ENCODE results near the gene NMNAT3.
A peak's percentile ranks its signal among the peaks of the same experiment; 100 is the strongest.

The NMNAT3 gene

GRCh38 chr3:139677388-139678155 lies at the start of gene NMNAT3:
Gene NMNAT3 (minus strand): TSS chr3:139677972. CDS start chr3:139627724, 50,248 bp downstream.
- peaks cover 11% of the 10 kb centered on the region for H3K27me3 Mint-ChIP-seq
- H3K9me3 Mint-ChIP-seq: no peaks in the 10 kb centered on the region
- no peak within 1 kb of the TSS for H3K27ac Mint-ChIP-seq
- H3K36me3 Mint-ChIP-seq (ENCODE audit: low read depth): no peaks in the 10 kb centered on the region
- ATAC-seq (peak; percentile 97), DNase-seq (peak; percentile 85)
- peaks cover 11% of the 10 kb centered on the region for H3K4me1 Mint-ChIP-seq
- peak within 1 kb of the TSS; percentile 78 for H3K4me3 Mint-ChIP-seq

DNA sequence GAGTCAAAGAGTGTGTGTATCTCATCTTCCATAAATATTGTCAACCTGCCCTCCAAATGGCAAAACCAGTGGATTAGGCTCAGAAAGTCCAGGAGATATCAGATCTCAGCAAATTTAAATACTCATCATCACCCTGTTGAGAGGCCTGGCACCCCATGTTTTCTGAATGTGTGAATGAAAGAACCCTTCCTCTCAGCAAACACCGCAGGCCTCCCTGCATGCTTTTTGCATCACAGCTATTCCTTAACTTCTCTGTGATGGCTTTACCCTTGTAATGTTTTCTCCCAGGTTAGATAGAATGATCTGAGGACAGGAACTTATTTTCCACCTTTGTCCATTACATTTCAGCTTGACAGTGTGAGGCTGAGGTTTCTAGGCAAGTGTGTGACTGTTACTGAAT lies 43.6 kb upstream of the NMNAT3 start:
- ATAC-seq: no peak
- H3K4me3 Mint-ChIP-seq: no peak overlapping the region
- H3K9me3 Mint-ChIP-seq: no peaks in the 10 kb centered on the region
- DNase-seq: no peak
- H3K4me1 Mint-ChIP-seq: no peaks in the 10 kb centered on the region
- no peak overlapping the region for H3K27ac Mint-ChIP-seq
- H3K27me3 Mint-ChIP-seq: peaks cover 4% of the 10 kb centered on the region
- no peaks in the 10 kb centered on the region for H3K36me3 Mint-ChIP-seq (ENCODE audit: low read depth)

DNA sequence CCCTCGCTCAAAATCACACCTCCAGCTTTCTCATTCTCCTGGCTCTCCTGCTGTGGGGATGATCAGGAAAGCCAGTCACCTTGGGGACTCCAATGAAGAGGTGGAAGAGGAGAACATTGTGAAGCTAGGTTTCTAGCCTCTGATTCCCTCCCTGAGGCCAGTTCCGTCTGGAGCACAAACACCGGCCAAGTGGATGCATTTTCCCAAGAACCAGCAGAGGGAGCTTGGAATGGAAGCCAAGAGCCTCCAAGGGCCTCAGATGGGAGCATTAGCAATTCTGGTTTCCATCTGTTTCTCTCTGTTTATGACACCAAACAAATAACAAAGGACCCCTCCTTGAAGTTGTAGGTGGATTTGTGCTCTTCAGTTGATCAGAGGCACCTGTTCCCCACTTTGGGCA lies 40.6 kb upstream of the NMNAT3 start:
- no peak for ATAC-seq
- Mint-ChIP-seq H3K27me3 (peaks cover 6% of the 10 kb centered on the region), H3K36me3 (ENCODE audit: low read depth) (no peaks in the 10 kb centered on the region)

GRCh38 chr3:139716908-139717485 lies 39.2 kb upstream of the NMNAT3 start:
- Mint-ChIP-seq H3K36me3 (ENCODE audit: low read depth) (no peaks in the 10 kb centered on the region), H3K9me3 (no peaks in the 10 kb centered on the region), H3K4me3 (no peak overlapping the region), H3K4me1 (no peaks in the 10 kb centered on the region), H3K27me3 (peaks cover 2% of the 10 kb centered on the region), H3K27ac (no peak overlapping the region)
- no peak for ATAC-seq
- no peak for DNase-seq

More for the DNA sequence above, 40.6 kb upstream of the NMNAT3 start:
- H3K4me3 Mint-ChIP-seq: no peak overlapping the region
- DNase-seq: no peak
- no peaks in the 10 kb centered on the region for H3K4me1 Mint-ChIP-seq
- no peaks in the 10 kb centered on the region for H3K9me3 Mint-ChIP-seq
- H3K27ac Mint-ChIP-seq: no peak overlapping the region

DNA sequence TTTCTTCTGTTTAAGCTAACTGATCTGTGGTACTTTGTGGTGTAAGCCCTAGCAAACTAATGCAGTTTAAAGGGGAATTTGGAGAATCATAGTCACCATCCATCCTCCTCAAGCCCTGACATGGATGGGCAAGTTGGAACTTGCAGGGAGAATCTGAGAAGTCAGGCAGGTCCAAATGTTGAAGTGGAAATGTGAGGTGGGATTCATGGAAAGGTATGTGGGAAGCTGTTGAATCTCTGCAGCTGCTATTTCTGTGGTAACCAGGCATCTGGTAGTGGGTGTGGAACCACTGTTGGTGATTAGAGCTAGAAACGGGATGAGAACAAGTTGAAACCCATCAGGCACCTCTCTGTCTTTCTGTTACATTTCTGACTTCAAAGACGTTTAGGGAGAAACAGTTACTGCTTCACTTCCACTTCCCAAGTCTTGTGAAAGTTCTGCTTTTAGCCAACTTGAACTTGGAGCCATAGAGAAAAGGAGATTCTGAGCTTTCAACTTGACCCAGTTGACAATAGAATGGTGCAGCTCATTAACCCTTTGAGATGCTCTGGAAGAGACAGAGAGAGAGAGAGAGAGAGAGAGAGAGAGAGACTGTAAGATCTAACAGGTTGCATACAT lies 38.1 kb upstream of the NMNAT3 start:
- no peak overlapping the region for H3K4me3 Mint-ChIP-seq
- no peaks in the 10 kb centered on the region for H3K9me3 Mint-ChIP-seq
- no peak overlapping the region for H3K27ac Mint-ChIP-seq
- H3K27me3 Mint-ChIP-seq: peaks cover 2% of the 10 kb centered on the region
- no peaks in the 10 kb centered on the region for H3K4me1 Mint-ChIP-seq
- DNase-seq: no peak
- H3K36me3 Mint-ChIP-seq (ENCODE audit: low read depth): no peaks in the 10 kb centered on the region
- ATAC-seq: no peak

DNA sequence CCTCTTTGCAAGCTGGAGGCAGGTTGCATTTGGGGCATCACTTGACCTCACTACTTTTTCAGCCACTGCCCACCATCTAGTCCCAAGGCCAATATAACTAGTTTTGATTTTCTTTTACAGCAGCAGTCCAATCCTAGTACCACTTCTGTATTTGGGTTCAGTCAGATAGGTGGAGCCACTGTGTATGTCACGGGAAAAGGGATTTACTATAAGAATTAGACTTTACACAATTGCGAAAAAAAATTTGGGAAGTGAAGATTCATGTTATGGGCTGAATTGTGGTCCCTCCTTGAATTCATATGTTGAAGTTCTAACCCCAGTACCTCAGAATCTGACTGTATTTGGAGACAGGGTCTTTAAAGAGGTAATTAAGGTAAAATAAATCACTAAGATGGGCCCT lies 37.4 kb upstream of the NMNAT3 start:
- Mint-ChIP-seq H3K36me3 (ENCODE audit: low read depth) (no peaks in the 10 kb centered on the region), H3K4me1 (no peaks in the 10 kb centered on the region), H3K4me3 (no peak overlapping the region), H3K9me3 (no peaks in the 10 kb centered on the region), H3K27ac (no peak overlapping the region), H3K27me3 (peaks cover 2% of the 10 kb centered on the region)
- ATAC-seq: no peak
- no peak for DNase-seq

GRCh38 chr3:139710212-139710611 lies 32.4 kb upstream of the NMNAT3 start:
- Mint-ChIP-seq H3K27ac (no peak overlapping the region), H3K36me3 (ENCODE audit: low read depth) (no peaks in the 10 kb centered on the region), H3K4me3 (no peak overlapping the region), H3K27me3 (peaks cover 5% of the 10 kb centered on the region), H3K9me3 (no peaks in the 10 kb centered on the region), H3K4me1 (no peaks in the 10 kb centered on the region)
- ATAC-seq (no peak), DNase-seq (no peak)

GRCh38 chr3:139705631-139706030 lies 27.9 kb upstream of the NMNAT3 start:
- Mint-ChIP-seq H3K36me3 (ENCODE audit: low read depth) (no peaks in the 10 kb centered on the region), H3K9me3 (no peaks in the 10 kb centered on the region), H3K4me3 (no peak overlapping the region), H3K4me1 (no peaks in the 10 kb centered on the region), H3K27me3 (peaks cover 12% of the 10 kb centered on the region), H3K27ac (no peak overlapping the region)
- ATAC-seq (no peak), DNase-seq (no peak)

- DNase-seq: no peak
- Mint-ChIP-seq H3K27ac (no peak overlapping the region), H3K9me3 (no peaks in the 10 kb centered on the region), H3K4me3 (no peak overlapping the region), H3K4me1 (no peaks in the 10 kb centered on the region), H3K36me3 (ENCODE audit: low read depth) (no peaks in the 10 kb centered on the region), H3K27me3 (peaks cover 6% of the 10 kb centered on the region)
- ATAC-seq: no peak
These were observed 18.5 kb upstream of the NMNAT3 start for GRCh38 chr3:139696314-139696604.

DNA sequence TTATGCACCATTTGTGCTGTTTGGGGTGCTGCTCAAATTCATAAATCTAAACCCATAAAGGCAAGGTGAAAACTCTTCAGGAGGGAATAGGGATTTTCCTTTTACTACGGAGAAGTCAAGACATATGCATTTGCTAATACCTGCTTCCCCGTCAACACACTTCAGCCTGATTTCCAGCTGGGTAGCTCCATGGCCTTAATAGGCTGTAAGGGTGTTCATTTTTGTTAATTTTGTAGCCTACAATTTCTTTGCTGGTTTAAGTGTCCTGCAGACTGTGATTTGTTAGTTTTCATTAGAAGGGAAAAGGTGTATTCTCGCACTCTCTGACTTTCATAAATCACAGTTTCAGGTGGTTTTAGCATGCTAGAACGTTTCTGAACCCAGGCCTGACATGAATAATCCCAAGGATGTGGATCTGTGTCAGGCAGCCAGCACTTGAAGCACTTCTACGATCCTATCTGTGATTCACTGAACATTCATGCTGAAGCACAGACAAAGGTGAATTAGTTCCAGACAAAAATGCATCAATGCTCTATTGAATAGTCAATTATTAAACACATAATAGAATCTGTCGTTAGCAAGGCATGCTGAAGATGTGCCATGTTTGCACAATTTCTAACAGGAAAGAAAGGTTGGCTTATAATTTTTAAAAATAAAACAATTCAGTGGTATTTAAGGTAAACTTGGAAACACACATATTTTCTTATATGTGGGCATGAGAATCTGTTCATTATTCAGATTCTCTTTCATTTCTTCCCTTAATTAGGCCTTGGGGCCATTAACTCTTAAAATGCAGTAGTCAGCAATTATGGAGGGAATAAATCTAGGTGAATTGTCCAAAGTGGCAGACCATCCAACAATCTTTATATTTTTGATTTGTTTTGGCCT lies 17.9 kb upstream of the NMNAT3 start:
- no peaks in the 10 kb centered on the region for H3K4me1 Mint-ChIP-seq
- no peak for ATAC-seq

GRCh38 chr3:139695007-139695406 lies 17.2 kb upstream of the NMNAT3 start:
- no peaks in the 10 kb centered on the region for H3K9me3 Mint-ChIP-seq
- ATAC-seq (no peak), DNase-seq (no peak)
- H3K27ac Mint-ChIP-seq: no peak overlapping the region
- no peak overlapping the region for H3K4me3 Mint-ChIP-seq
- H3K27me3 Mint-ChIP-seq: peaks cover 6% of the 10 kb centered on the region
- no peaks in the 10 kb centered on the region for H3K4me1 Mint-ChIP-seq
- no peaks in the 10 kb centered on the region for H3K36me3 Mint-ChIP-seq (ENCODE audit: low read depth)

More for the DNA sequence above, 17.9 kb upstream of the NMNAT3 start:
- Mint-ChIP-seq H3K4me3 (no peak overlapping the region), H3K36me3 (ENCODE audit: low read depth) (no peaks in the 10 kb centered on the region), H3K9me3 (no peaks in the 10 kb centered on the region), H3K27me3 (peaks cover 6% of the 10 kb centered on the region), H3K27ac (no peak overlapping the region)
- no peak for DNase-seq

DNA sequence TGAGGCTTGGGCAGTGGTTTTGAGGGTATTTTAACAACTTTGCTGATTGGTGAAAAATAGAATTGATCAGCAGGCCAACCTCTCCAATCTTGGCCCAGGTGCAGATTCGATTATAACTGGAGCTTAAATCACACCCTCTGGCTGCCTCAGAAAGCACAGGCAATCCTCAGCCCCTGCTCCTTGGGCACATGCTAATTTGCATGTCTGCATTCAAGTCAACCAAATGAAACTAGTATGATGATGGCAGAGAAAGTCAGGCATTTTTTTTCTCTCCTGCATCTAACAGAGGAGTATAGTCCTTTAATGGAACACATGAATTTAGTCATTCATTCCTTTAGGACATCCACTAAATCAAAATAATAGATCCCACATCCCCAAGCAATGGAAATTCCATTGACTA lies 16.8 kb upstream of the NMNAT3 start:
- Mint-ChIP-seq H3K4me1 (no peaks in the 10 kb centered on the region), H3K27me3 (peaks cover 6% of the 10 kb centered on the region), H3K4me3 (no peak overlapping the region), H3K36me3 (ENCODE audit: low read depth) (no peaks in the 10 kb centered on the region), H3K9me3 (no peaks in the 10 kb centered on the region), H3K27ac (no peak overlapping the region)
- DNase-seq (no peak), ATAC-seq (no peak)

- no peaks in the 10 kb centered on the region for H3K9me3 Mint-ChIP-seq
- no peak for DNase-seq
- H3K4me1 Mint-ChIP-seq: no peaks in the 10 kb centered on the region
- no peak for ATAC-seq
- H3K4me3 Mint-ChIP-seq: no peak overlapping the region
- H3K27me3 Mint-ChIP-seq: peaks cover 6% of the 10 kb centered on the region
- H3K36me3 Mint-ChIP-seq (ENCODE audit: low read depth): no peaks in the 10 kb centered on the region
- no peak overlapping the region for H3K27ac Mint-ChIP-seq
These were observed 13.8 kb upstream of the NMNAT3 start for GRCh38 chr3:139691619-139692018.

DNA sequence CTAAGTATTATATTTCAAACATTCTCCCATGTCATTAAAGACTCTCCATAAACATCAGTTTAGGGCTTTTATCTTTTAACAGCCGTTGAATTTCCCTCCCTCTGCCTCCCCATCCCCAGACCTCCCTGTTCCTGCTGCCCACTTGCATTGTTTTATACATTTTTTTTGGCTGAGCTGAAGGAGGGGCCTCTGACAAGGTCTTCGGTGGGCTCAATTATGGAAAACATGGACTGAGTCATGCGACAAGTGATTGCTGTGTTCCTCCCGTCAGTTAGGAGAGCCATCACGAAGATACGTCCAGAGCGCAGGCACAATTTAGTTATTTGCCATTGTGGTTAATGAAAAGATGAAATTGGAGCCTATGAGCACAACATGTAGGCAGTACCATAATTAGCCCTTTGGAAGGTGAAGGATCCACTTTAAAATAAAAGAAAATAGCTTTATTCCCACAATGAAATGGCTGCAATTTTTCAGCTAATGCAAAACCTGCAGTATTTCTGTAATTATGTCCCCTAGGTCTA lies 12.0 kb upstream of the NMNAT3 start:
- Mint-ChIP-seq H3K27ac (no peak overlapping the region), H3K4me3 (no peak overlapping the region), H3K27me3 (peaks cover 6% of the 10 kb centered on the region), H3K9me3 (no peaks in the 10 kb centered on the region), H3K4me1 (no peaks in the 10 kb centered on the region), H3K36me3 (ENCODE audit: low read depth) (no peaks in the 10 kb centered on the region)
- DNase-seq: no peak
- ATAC-seq: no peak
